GM12878 (cell line): Measurements from ENCODE around the gene PTPN22. TPM values are rescaled to one million over a fixed set of nuclear protein-coding genes. Genes with fewer than 3 reads are reported as not detected.

Experiments
- ATAC-seq: fragments of 200-7000 bp; cut with Tn5 transposase; 3 replicates; pipeline ENCODE4 v1.9.1; 2020; ENCODE audit warnings: mild to moderate bottlenecking, moderate library complexity
- BruUV-seq: library from RNA; stranded (reverse); fragments of 400-500 nt; replicated peaks from 2 replicates; lab custom pipeline; 2021; lab: Mats Ljungman, UMichigan
- CTCF ChIA-PET: fragments of 300-600 bp; sonication (Branson Sonifier 250); formaldehyde crosslinking; extraction: SDS; loops from one replicate; lab custom pipeline; 2021; ENCODE audit warnings: inconsistent platforms; lab: Yijun Ruan, JAX
- POLR2A ChIA-PET: fragments of 350-600 bp; formaldehyde crosslinking; extraction: SDS; loops from one replicate; lab custom pipeline; 2021; ENCODE audit warnings: inconsistent platforms; lab: Charles Lee
- RAD21 ChIA-PET: fragments of 300-600 bp; sonication (Branson Sonifier 250); formaldehyde crosslinking; loops from one replicate; lab custom pipeline; 2023; ENCODE audit warnings: antibody characterized with exemption; ENCODE audit not compliant: unreplicated experiment; lab: Charles Lee
- SMC1A ChIA-PET: fragments of 300-600 bp; sonication (Branson Sonifier 250); formaldehyde crosslinking; loops from one replicate; lab custom pipeline; 2023; ENCODE audit not compliant: unreplicated experiment, uncharacterized antibody; lab: Charles Lee
- DNase-seq: peaks from one replicate; pipeline ENCODE4 v3.0.0-alpha.2; 2011; ENCODE audit warnings: low read depth, low spot score
- FAIRE-seq: peaks from 3 replicates; lab custom pipeline; 2011; peaks lifted over from hg19 to GRCh38; lab: Jason Lieb, UNC
- H2AFZ ChIP-seq: 2 replicates; pipeline ENCODE4 v1.6.0; 2011; ENCODE audit warnings: low read depth, low read length, control low read depth; ENCODE audit not compliant: control insufficient read depth
- H3K27ac ChIP-seq: 2 replicates; pipeline ENCODE4 v1.5.1; 2011; ENCODE audit warnings: control low read depth; ENCODE audit not compliant: control insufficient read depth, insufficient read depth
- H3K27me3 ChIP-seq, 2 experiments: replicated peaks in 1 of 2; 2 replicates each; pipeline versions ENCODE4 v1.6.0 to v1.6.1; 2011; ENCODE audit warnings: low read length in 1 of 2; ENCODE audit not compliant: control insufficient read depth in 2 of 2, insufficient read depth in 2 of 2
- H3K36me3 ChIP-seq, 2 experiments: 2 replicates each; pipeline ENCODE4 v1.5.1; 2011; ENCODE audit warnings: low read length in 1 of 2; ENCODE audit not compliant: control insufficient read depth in 2 of 2, insufficient read depth in 2 of 2
- H3K4me1 ChIP-seq: 2 replicates; pipeline ENCODE4 v1.6.1; 2011; ENCODE audit warnings: mild to moderate bottlenecking, low read length, moderate library complexity, mixed read lengths; ENCODE audit not compliant: control insufficient read depth, insufficient read depth
- H3K4me2 ChIP-seq: 2 replicates; pipeline ENCODE4 v1.6.0; 2011; ENCODE audit warnings: control low read depth; ENCODE audit not compliant: control insufficient read depth, insufficient read depth
- H3K4me3 ChIP-seq: fragments of 200-600 bp; sonication (generic); 2 replicates; pipeline ENCODE4 v1.5.1; 2016
- H3K79me2 ChIP-seq: 2 replicates; pipeline ENCODE4 v1.6.0; 2011; ENCODE audit warnings: low read length; ENCODE audit not compliant: control insufficient read depth, insufficient read depth
- H3K9ac ChIP-seq: 2 replicates; pipeline ENCODE4 v1.8.0; 2011; ENCODE audit warnings: low read length, control low read depth, mixed read lengths; ENCODE audit not compliant: control insufficient read depth, insufficient read depth
- H3K9me3 ChIP-seq: replicated peaks from 3 replicates; pipeline ENCODE4 v1.5.1; 2011; ENCODE audit warnings: mild to moderate bottlenecking, low read length; ENCODE audit not compliant: control insufficient read depth, insufficient read depth
- H4K20me1 ChIP-seq: 2 replicates; pipeline ENCODE4 v1.6.0; 2011; ENCODE audit not compliant: control insufficient read depth, insufficient read depth
- ASH2L ChIP-seq: fragments of 300-600, 200-600 bp; sonication (generic); IDR thresholded peaks from 2 replicates; pipeline ENCODE4 v1.6.1; 2017; ENCODE audit warnings: low read depth, mild to moderate bottlenecking, borderline replicate concordance
- ATF7 ChIP-seq: fragments of 450-650 bp; IDR thresholded peaks from 2 replicates; pipeline ENCODE4 v1.6.1; 2016; ENCODE audit warnings: low read depth, mild to moderate bottlenecking
- BCL11A ChIP-seq: IDR thresholded peaks from 2 replicates; pipeline ENCODE4 v1.6.1; 2011; ENCODE audit warnings: low read depth, low read length
- BMI1 ChIP-seq: fragments of 450-650 bp; IDR thresholded peaks from 2 replicates; pipeline ENCODE4 v1.6.1; 2016; ENCODE audit warnings: mild to moderate bottlenecking, moderate library complexity, borderline replicate concordance
- ESRRA ChIP-seq: IDR thresholded peaks from 2 replicates; pipeline ENCODE4 v1.6.1; 2012; ENCODE audit warnings: mild to moderate bottlenecking, low read length, improper control_type of control experiment
- HCFC1 ChIP-seq: fragments of 150-350 bp; IDR thresholded peaks from 2 replicates; pipeline ENCODE4 v1.6.1; 2014; ENCODE audit warnings: low read length
- IKZF1 ChIP-seq: fragments of 450-650 bp; conservative IDR thresholded peaks from 2 replicates; pipeline ENCODE4 v1.6.1; 2017; ENCODE audit warnings: antibody characterized with exemption, mild to moderate bottlenecking
- MEF2B ChIP-seq: fragments of 450-650 bp; IDR thresholded peaks from 2 replicates; pipeline ENCODE4 v1.6.1; 2018; ENCODE audit warnings: mild to moderate bottlenecking, moderate library complexity; ENCODE audit not compliant: partially characterized antibody, poor library complexity, severe bottlenecking
- RUNX3 ChIP-seq: IDR thresholded peaks from 2 replicates; pipeline ENCODE4 v1.6.1; 2012; ENCODE audit warnings: low read length, inconsistent platforms
- WGBS: methylation state at CpG from one replicate; pipeline ENCODE4 v1.1.6; 2016; ENCODE audit warnings: low lambda C conversion rate; ENCODE audit not compliant: insufficient replicate concordance, insufficient coverage; ENCODE audit errors: missing lambda C conversion rate; 5-methylcytosine and 5-hydroxymethylcytosine counted together
- in situ Hi-C: fragments of 300-500 bp; cut with MboI; formaldehyde crosslinking; loops from 9 replicates; pipeline ENCODE4 v1.14.3; 2018; ENCODE audit warnings: mixed read lengths
- intact Hi-C: fragments of 100-400 bp; cut with micrococcal nuclease; formaldehyde crosslinking; loops from one replicate; pipeline ENCODE4 v1.14.2; 2022; ENCODE audit not compliant: unreplicated experiment
- polyA plus RNA-seq, 11 experiments: library from polyadenylated mRNA; depleted of rRNA in 4 of 11; unstranded in 6 of 11; stranded (reverse) in 5 of 11; fragments of >200 nt; fragmentation: Nextera tagmentation in 4 of 11; fragmentation: Illumina TruSeq in 1 of 11; extraction: Ambion mirVana in 4 of 11; extraction: Trizol in 1 of 11; gene quantifications; 1 replicate in 1 of 11; 2 replicates in 10 of 11; pipeline versions ENCODE4 v1.2.1 to v1.2.3, GENCODE V29; 2011 to 2016; ENCODE audit warnings: inconsistent platforms in 2 of 11, missing spikeins in 2 of 11, low read depth in 1 of 11
- total RNA-seq, 4 experiments: library from RNA; depleted of rRNA in 3 of 4; stranded (reverse); fragments of >200 nt in 3 of 4; fragmentation: Illumina TruSeq in 1 of 4; extraction: Trizol in 1 of 4; gene quantifications; 2 replicates each; pipeline versions ENCODE4 v1.2.1 to v1.2.3, GENCODE V29; 2013 to 2021
- TF ChIP-seq, protein P1 (sequence below): fragments of 450-650 bp; IDR thresholded peaks from 2 replicates; pipeline ENCODE4 v1.6.1; 2016; ENCODE audit warnings: mild to moderate bottlenecking
- TF ChIP-seq, protein P2 (sequence below): fragments of 450-650 bp; IDR thresholded peaks from 2 replicates; pipeline ENCODE4 v1.6.1; 2016; ENCODE audit warnings: mild to moderate bottlenecking
- TF ChIP-seq, protein P3 (sequence below): fragments of 450-650 bp; IDR thresholded peaks from 2 replicates; pipeline ENCODE4 v1.6.1; 2017; ENCODE audit warnings: mild to moderate bottlenecking, low read depth, inconsistent platforms; ENCODE audit not compliant: poor library complexity, severe bottlenecking

The PTPN22 gene
- total and polyA plus RNA-seq, 10 of the 15 experiments (the other 5 are each of a cell fraction or from before 2014, with no cell fraction given) = 22.8 to 65.1 (median 44.9) TPM

DNA sequence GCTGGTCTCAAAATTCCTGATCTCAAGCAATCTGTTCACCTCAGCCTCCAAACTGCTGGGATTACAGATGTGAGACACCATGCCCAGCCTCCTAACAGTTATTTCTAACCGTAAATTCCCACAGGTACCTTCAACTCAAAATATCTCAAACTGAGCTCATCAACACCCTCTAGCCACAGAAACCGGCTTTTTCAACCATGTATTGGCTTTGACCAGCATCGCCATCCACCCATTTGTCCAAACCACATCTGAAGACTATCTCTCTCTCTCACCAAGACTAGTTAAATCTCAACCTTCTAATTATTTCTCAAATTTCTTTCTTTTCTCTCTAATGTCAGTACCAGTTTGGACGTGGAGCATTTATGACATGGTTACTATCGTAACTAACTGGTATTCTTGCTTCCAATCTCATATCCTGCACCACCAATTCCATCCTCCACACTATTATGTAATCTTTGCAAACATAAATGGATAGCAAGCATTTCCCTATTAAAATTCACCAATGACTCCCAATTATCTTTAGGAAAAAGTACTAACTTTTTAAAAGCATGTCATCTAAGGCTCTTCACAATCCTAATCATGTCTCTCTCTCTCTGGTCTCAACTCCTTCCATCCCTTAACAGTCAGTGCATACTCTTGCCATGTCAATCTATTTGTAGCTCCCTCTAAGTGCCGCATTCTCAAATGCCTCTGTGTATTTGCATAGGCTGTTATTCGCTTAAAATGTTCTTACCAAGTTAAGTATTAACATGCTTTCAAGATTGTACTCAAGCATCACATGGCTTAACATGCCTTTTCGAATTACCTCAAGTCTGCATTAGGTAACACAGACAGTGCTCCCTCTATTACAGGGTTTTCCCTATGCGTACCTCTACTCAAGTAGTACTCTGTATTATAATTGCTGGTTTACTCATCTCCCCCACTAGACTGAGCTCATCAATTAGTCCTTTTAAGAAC, 77.4 kb downstream of the PTPN22 start:
- SMC1A ChIA-PET = interaction anchor here (0.6 to 10.5 kb wide), 16 partner anchors 8 to 407 kb away, joined by 3 to 134 read pairs (median 3); partner anchors contain the start of gene RSBN1
- WGBS = 66% methylated on average over 9 of the region's 9 CpGs
- Histone ChIP-seq H3K9ac (no peak overlapping the region), H3K9me3 (peaks cover 2% of the 10 kb centered on the region; the same call in 2 of the 3 replicates), H2AFZ (no peak overlapping the region), H3K4me3 (no peak overlapping the region), H4K20me1 (no peaks in the 10 kb centered on the region), H3K4me1 (peaks cover 10% of the 10 kb centered on the region), H3K4me2 (no peak overlapping the region), H3K27me3 (no peaks in the 10 kb centered on the region), H3K27ac (no peak overlapping the region), H3K79me2 (peaks cover 8% of the 10 kb centered on the region), H3K36me3 (peaks cover 0 to 13% of the 10 kb centered on the region in 2 experiments)
- BruUV-seq = TSS peak; percentile 10
- POLR2A ChIA-PET = interaction anchor here (0.5 to 8.2 kb wide), 10 partner anchors 9 to 135 kb away, joined by 3 to 40 read pairs (median 6); partner anchors contain the start of genes HIPK1, PHTF1 and RSBN1
- intact Hi-C loops (loop anchor here (5.0 kb wide), 1 partner anchor 37 kb away; the partner anchor contains the start of gene PHTF1), in situ Hi-C loops (no loop called here)
- no peak for FAIRE-seq
- peak; percentile 84 for ATAC-seq
- no peak for DNase-seq
- CTCF ChIA-PET = interaction anchor here (0.9 to 2.5 kb wide), 8 partner anchors 9 to 81 kb away, joined by 3 to 23 read pairs (median 4); partner anchors contain the start of genes PHTF1 and RSBN1
- RAD21 ChIA-PET = interaction anchor here (1.0 to 3.9 kb wide), 11 partner anchors 10 to 130 kb away, joined by 3 to 51 read pairs (median 5); partner anchors contain the start of genes PHTF1 and RSBN1
- no peak for TF ChIP-seq ESRRA
- peak; percentile 52; the same call in 1 of the 2 replicates for TF ChIP-seq BCL11A
- TF ChIP-seq HCFC1 = no peak
- TF ChIP-seq, protein P1, sequence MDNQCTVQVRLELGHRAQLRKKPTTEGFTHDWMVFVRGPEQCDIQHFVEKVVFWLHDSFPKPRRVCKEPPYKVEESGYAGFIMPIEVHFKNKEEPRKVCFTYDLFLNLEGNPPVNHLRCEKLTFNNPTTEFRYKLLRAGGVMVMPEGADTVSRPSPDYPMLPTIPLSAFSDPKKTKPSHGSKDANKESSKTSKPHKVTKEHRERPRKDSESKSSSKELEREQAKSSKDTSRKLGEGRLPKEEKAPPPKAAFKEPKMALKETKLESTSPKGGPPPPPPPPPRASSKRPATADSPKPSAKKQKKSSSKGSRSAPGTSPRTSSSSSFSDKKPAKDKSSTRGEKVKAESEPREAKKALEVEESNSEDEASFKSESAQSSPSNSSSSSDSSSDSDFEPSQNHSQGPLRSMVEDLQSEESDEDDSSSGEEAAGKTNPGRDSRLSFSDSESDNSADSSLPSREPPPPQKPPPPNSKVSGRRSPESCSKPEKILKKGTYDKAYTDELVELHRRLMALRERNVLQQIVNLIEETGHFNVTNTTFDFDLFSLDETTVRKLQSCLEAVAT = peak; percentile 66; the same call in 1 of the 2 replicates
- TF ChIP-seq ASH2L = no peak
- TF ChIP-seq, protein P2, sequence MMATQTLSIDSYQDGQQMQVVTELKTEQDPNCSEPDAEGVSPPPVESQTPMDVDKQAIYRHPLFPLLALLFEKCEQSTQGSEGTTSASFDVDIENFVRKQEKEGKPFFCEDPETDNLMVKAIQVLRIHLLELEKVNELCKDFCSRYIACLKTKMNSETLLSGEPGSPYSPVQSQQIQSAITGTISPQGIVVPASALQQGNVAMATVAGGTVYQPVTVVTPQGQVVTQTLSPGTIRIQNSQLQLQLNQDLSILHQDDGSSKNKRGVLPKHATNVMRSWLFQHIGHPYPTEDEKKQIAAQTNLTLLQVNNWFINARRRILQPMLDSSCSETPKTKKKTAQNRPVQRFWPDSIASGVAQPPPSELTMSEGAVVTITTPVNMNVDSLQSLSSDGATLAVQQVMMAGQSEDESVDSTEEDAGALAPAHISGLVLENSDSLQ = peak; percentile 80
- peak; percentile 39 for TF ChIP-seq MEF2B
- peak; percentile 72 for TF ChIP-seq IKZF1
- TF ChIP-seq BMI1 = 0 out of 2 replicates have a peak, but pooled peaks have one; percentile 40
- TF ChIP-seq RUNX3 = peak; percentile 84
- peak; percentile 81 for TF ChIP-seq ATF7
- TF ChIP-seq, protein P3, sequence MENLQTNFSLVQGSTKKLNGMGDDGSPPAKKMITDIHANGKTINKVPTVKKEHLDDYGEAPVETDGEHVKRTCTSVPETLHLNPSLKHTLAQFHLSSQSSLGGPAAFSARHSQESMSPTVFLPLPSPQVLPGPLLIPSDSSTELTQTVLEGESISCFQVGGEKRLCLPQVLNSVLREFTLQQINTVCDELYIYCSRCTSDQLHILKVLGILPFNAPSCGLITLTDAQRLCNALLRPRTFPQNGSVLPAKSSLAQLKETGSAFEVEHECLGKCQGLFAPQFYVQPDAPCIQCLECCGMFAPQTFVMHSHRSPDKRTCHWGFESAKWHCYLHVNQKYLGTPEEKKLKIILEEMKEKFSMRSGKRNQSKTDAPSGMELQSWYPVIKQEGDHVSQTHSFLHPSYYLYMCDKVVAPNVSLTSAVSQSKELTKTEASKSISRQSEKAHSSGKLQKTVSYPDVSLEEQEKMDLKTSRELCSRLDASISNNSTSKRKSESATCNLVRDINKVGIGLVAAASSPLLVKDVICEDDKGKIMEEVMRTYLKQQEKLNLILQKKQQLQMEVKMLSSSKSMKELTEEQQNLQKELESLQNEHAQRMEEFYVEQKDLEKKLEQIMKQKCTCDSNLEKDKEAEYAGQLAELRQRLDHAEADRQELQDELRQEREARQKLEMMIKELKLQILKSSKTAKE = peak; percentile 33
